Upper lobe of left lung (tissue), 6 donors: ENCODE measurements around the gene RBM19. TPM values are rescaled to one million over a fixed set of nuclear protein-coding genes. Genes with fewer than 3 reads are reported as not detected.

ENCODE experiments used
- ATAC-seq, 2 donors: fragments of 200-7000 bp; cut with Tn5 transposase; one replicate each; pipeline ENCODE4 v1.9.1; 2022; ENCODE audit warnings: mild to moderate bottlenecking in 2 of 2, moderate library complexity in 2 of 2; ENCODE audit not compliant: low FRiP score in 2 of 2
- DNase-seq, 2 donors: peaks; one replicate each; pipeline ENCODE4 v3.0.0-alpha.2; 2019 to 2020
- H3K27ac ChIP-seq, 4 donors: fragments of 200-600 bp; sonication (generic); one replicate each; pipeline ENCODE4 v1.5.1; 2016 to 2019
- H3K27me3 ChIP-seq, 4 donors: fragments of 200-600 bp; sonication (generic); one replicate each; pipeline ENCODE4 v1.5.1; 2017 to 2019
- H3K36me3 ChIP-seq, 4 donors: fragments of 200-600 bp; sonication (generic); one replicate each; pipeline ENCODE4 v1.5.1; 2016 to 2019
- H3K4me1 ChIP-seq, 4 donors: fragments of 200-600 bp; sonication (generic); one replicate each; pipeline ENCODE4 v1.5.1; 2018 to 2019
- H3K4me3 ChIP-seq, 4 donors: fragments of 200-600 bp; sonication (generic); one replicate each; pipeline ENCODE4 v1.5.1; 2017 to 2019; ENCODE audit warnings: mild to moderate bottlenecking in 2 of 4, moderate library complexity in 1 of 4
- H3K9me3 ChIP-seq, 4 donors: fragments of 200-600 bp; sonication (generic); one replicate each; pipeline ENCODE4 v1.5.1; 2018 to 2019
- EP300 ChIP-seq, 4 donors: sonication (generic); formaldehyde crosslinking; IDR thresholded peaks; one replicate each; pipeline ENCODE4 v1.5.1; 2017; ENCODE audit warnings: antibody characterized with exemption in 4 of 4, control low read depth in 2 of 4
- POLR2A ChIP-seq, 4 donors: fragments of 450-650 bp; IDR thresholded peaks; one replicate each; pipeline ENCODE4 v1.5.1; 2016 to 2017; ENCODE audit warnings: antibody characterized with exemption in 4 of 4, mild to moderate bottlenecking in 2 of 4
- POLR2AphosphoS5 ChIP-seq, 2 donors: sonication (generic); formaldehyde crosslinking; IDR thresholded peaks; one replicate each; pipeline ENCODE4 v1.5.1; 2017; ENCODE audit warnings: antibody characterized with exemption in 2 of 2
- WGBS, 2 donors: methylation state at CpG; one replicate each; pipeline ENCODE4 v1.1.5; 2017 to 2018; 5-methylcytosine and 5-hydroxymethylcytosine counted together
- total RNA-seq, 6 donors: library from RNA; depleted of rRNA in 4 of 6; stranded (reverse); fragments of >200 nt in 4 of 6; gene quantifications; one replicate each; pipeline versions ENCODE4 v1.1.0 to v1.2.1, GENCODE V29; 2016 to 2021
- TF ChIP-seq, protein P1 (sequence below), 6 experiments: fragments of 450-650 bp in 4 of 6; fragments of 200-600 bp in 2 of 6; sonication (generic) in 2 of 6; IDR thresholded peaks; one replicate each; pipeline ENCODE4 v1.5.1; 2016 to 2019; ENCODE audit warnings: antibody characterized with exemption in 6 of 6
- donor health status: DM: no; HTN: no; CAD: no; lungs with moderate emphysema.
- donor health status: DM: no; HTN: yes; CAD: no; lungs with severe emphysema.

RBM19 gene
- total RNA-seq, 6 donors from 2014 or later: 25.5 to 131 (median 39.9) TPM

DNA sequence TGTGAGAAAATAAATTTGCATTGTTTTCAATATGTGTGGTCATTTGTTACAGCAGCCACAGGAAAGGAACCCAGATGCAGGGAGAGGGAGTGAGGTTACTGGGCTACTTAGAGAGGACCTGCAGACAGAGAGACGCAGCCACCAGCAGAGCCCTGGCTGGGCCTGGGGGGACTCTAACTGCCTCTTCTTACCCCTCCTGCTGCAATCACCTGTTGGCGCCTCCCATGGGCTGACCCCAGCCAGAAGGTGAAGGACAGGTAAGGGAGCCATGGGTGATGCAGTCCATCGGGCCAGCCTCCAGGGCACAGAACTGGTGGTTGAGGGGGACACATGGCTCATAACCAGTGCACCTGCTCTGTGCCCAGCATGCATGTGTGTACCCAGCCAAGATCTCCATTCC, 15.8 kb upstream of the RBM19 start:
- H3K27ac ChIP-seq: no peak overlapping the region
- DNase-seq: no peak
- no peaks in the 10 kb centered on the region for H3K36me3 ChIP-seq
- no peaks in the 10 kb centered on the region for H3K27me3 ChIP-seq
- no peaks in the 10 kb centered on the region for H3K9me3 ChIP-seq
- H3K4me1 ChIP-seq: no peaks in the 10 kb centered on the region
- WGBS, 2 donors: 90 to 100% methylated on average over 2 to 3 of the region's 3 CpGs
- ATAC-seq: no peak
- TF ChIP-seq EP300 (IDR thresholded peaks at IDR 0.05): no peak
- TF ChIP-seq POLR2AphosphoS5 (IDR thresholded peaks at IDR 0.05): no peak
- TF ChIP-seq, protein P1, sequence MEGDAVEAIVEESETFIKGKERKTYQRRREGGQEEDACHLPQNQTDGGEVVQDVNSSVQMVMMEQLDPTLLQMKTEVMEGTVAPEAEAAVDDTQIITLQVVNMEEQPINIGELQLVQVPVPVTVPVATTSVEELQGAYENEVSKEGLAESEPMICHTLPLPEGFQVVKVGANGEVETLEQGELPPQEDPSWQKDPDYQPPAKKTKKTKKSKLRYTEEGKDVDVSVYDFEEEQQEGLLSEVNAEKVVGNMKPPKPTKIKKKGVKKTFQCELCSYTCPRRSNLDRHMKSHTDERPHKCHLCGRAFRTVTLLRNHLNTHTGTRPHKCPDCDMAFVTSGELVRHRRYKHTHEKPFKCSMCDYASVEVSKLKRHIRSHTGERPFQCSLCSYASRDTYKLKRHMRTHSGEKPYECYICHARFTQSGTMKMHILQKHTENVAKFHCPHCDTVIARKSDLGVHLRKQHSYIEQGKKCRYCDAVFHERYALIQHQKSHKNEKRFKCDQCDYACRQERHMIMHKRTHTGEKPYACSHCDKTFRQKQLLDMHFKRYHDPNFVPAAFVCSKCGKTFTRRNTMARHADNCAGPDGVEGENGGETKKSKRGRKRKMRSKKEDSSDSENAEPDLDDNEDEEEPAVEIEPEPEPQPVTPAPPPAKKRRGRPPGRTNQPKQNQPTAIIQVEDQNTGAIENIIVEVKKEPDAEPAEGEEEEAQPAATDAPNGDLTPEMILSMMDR (IDR thresholded peaks at IDR 0.05): no peak
- no peak for TF ChIP-seq POLR2A (IDR thresholded peaks at IDR 0.05)
- no peak overlapping the region for H3K4me3 ChIP-seq

DNA sequence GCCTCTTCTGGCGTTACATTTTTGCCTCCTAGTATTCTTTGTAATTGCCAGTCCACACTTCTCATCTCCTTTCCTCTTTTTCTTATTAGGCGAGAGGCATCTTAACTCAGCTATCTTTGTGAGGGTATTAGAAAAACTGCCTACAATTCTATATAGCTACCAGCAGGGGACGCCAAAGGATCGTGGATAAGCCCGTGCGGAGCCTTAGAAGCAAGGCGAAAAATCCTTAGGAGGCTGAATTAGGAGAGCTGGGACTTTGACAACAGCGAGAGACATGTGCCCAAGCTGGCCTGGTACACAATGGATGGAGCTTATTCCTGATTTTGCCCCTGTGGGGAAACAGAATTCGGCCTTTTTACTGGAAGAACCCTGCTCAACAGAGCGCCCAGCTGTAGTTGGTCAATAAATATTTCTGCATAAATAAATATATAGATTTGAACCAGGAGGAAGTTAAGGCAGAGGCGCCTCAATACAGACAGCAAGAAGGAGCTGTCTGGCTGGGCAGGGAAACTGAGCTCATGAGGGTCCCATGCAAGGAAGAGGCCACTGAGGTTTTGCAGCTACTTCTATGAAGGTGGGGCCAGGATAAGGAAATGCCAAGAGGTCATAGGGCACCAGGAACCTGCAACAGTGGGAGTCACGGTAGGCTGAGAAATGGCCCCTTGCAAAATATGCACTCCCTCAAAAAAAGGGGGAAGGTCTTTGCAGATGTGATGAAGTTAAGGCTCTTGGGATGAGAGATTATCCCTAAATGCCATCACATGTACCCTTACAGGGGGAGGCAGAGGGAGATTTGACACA, 14.6 kb upstream of the RBM19 start:
- Histone ChIP-seq H3K27ac (no peak overlapping the region), H3K9me3 (no peaks in the 10 kb centered on the region), H3K4me3 (no peak overlapping the region), H3K4me1 (no peaks in the 10 kb centered on the region), H3K36me3 (no peaks in the 10 kb centered on the region), H3K27me3 (no peaks in the 10 kb centered on the region)
- TF ChIP-seq EP300 (IDR thresholded peaks at IDR 0.05) (no peak), POLR2AphosphoS5 (IDR thresholded peaks at IDR 0.05) (no peak)
- TF ChIP-seq, protein P1 (IDR thresholded peaks at IDR 0.05): peak; percentile 64 to 85 (median 82)
- WGBS, 2 donors: 15 to 21% methylated on average over 12 of the region's 12 CpGs
- peak in 1 of 2 donors; percentile 86 for ATAC-seq
- peak in 1 of 2 donors; percentile 25 for DNase-seq

DNA sequence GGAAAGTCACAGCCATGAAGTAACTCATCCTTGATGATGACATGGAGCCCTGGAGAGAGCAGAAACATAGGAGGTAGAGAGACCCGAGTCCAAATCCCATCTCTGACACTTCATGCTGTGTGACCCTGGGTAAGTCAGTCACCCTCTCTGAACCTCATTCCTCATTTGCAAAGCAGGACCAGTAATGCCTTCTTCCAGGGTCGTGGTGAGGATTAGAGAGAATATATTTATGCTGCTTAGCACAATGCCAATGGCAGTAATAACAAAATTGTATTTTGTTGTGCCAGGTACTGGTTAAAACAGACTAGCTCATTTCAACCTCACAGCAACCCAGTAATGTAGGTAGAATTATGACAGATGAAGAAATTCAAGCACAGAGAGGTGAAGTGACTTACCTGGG, 13.9 kb upstream of the RBM19 start:
- H3K27me3 ChIP-seq: no peaks in the 10 kb centered on the region
- WGBS, 2 donors: 54 to 56% methylated on average over 2 of the region's 2 CpGs
- no peak for DNase-seq
- H3K27ac ChIP-seq: no peak overlapping the region
- no peak overlapping the region for H3K4me3 ChIP-seq
- no peak for ATAC-seq
- H3K36me3 ChIP-seq: no peaks in the 10 kb centered on the region
- TF ChIP-seq EP300 (IDR thresholded peaks at IDR 0.05): no peak
- TF ChIP-seq, protein P1 (IDR thresholded peaks at IDR 0.05): no peak
- no peak for TF ChIP-seq POLR2A (IDR thresholded peaks at IDR 0.05)
- no peak for TF ChIP-seq POLR2AphosphoS5 (IDR thresholded peaks at IDR 0.05)
- H3K9me3 ChIP-seq: no peaks in the 10 kb centered on the region
- H3K4me1 ChIP-seq: no peaks in the 10 kb centered on the region

DNA sequence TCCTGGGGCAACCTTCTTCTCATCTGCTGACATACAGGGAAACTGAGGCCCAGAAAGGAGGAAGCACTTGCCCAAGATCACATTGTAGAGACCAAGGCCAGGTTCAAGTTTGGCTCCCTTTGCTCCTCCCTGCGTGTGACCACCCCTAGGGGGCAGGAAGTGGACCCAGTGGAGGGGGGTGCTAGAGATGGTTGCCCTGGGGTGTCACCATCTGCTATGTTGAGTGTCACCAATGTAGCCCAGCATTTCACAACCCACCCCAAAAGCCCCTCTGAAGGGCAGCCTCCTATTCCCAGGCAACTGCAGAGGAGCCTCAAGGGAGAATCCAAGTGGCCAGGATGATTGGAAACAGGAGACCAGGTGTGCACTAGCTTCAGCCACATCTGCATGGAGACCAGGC, 12.0 kb upstream of the RBM19 start:
- no peak for DNase-seq
- no peak for TF ChIP-seq EP300 (IDR thresholded peaks at IDR 0.05)
- Histone ChIP-seq H3K4me3 (no peak overlapping the region), H3K9me3 (no peaks in the 10 kb centered on the region), H3K4me1 (no peaks in the 10 kb centered on the region), H3K27ac (no peak overlapping the region), H3K36me3 (no peaks in the 10 kb centered on the region), H3K27me3 (no peaks in the 10 kb centered on the region)
- 36 to 60% methylated on average over 1 of the region's 1 CpG for WGBS, 2 donors
- ATAC-seq: no peak

DNA sequence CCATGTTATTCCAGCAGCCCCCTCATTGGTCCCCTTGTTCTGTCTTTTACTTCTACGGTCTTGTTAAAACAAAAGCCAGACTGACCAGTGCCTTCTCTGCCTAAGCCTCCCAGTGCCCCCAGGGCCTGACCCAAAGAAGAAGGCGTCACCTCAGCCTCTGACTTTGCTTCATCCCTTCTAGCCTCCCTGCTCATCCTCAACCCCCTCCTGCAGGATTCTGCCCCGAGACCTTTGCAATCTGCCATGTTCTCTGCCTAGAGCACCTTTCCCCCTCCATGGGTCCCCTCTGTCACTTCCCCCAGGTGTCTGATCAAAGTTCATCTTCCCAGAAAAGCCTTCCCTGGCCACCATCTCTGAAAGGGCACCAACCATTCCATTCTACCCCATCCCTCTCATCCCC, 7.9 kb upstream of the RBM19 start:
- Histone ChIP-seq H3K27me3 (no peaks in the 10 kb centered on the region), H3K4me1 (no peaks in the 10 kb centered on the region), H3K4me3 (no peak overlapping the region), H3K27ac (no peak overlapping the region), H3K36me3 (no peaks in the 10 kb centered on the region), H3K9me3 (no peaks in the 10 kb centered on the region)
- WGBS, 2 donors: 75 to 81% methylated on average over 3 of the region's 3 CpGs
- ATAC-seq: no peak
- TF ChIP-seq POLR2A (IDR thresholded peaks at IDR 0.05) (no peak), POLR2AphosphoS5 (IDR thresholded peaks at IDR 0.05) (no peak), EP300 (IDR thresholded peaks at IDR 0.05) (no peak)
- TF ChIP-seq, protein P1 (IDR thresholded peaks at IDR 0.05): no peak
- no peak for DNase-seq
